B cell (primary cell): ENCODE results near the gene C16orf54.

Source experiments
- EZH2 ChIP-seq: IDR thresholded peaks from 2 replicates; pipeline ENCODE4 v1.6.1; 2012; ENCODE audit warnings: borderline replicate concordance, low read depth, mild to moderate bottlenecking, moderate library complexity, low read length; ENCODE audit not compliant: insufficient read depth, poor library complexity, severe bottlenecking
- TF ChIP-seq, protein P1 (sequence below): fragments of 200-600 bp; IDR thresholded peaks from one replicate; pipeline ENCODE4 v1.8.0; 2022; ENCODE audit warnings: antibody characterized with exemption, mild to moderate bottlenecking

DNA sequence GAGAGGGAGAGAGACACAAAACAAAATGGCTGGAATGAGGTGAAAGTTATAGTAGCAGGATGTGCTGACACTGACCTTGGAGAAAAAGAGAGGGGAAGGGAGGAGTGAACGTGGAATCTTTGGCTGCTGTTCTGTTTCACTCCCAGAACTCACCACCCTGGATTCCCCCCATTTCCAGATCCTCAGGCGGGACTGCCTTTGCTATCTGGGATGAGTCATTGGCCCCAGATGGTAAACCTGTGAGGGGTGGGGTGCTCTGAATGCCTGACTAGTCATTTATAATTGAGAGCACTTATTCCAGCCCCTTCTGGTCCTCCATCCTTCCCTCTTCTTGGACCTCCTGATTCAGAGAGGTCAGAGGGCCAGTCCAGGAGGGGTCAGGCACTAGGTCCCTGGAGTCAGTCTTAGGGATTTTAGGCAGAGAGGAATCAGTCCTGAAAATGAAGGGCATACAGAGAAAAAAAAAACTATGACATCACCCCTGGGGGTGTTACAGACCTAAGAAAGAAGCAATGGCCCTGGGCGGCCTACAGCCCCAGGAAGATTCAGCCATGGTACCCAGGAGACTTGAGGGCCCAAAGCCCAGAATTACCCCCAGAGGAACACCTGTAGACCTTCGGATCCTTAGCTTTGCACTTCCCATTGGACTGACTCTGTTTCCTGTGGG is 30.1 kb upstream of the C16orf54 start:
- TF ChIP-seq, protein P1, sequence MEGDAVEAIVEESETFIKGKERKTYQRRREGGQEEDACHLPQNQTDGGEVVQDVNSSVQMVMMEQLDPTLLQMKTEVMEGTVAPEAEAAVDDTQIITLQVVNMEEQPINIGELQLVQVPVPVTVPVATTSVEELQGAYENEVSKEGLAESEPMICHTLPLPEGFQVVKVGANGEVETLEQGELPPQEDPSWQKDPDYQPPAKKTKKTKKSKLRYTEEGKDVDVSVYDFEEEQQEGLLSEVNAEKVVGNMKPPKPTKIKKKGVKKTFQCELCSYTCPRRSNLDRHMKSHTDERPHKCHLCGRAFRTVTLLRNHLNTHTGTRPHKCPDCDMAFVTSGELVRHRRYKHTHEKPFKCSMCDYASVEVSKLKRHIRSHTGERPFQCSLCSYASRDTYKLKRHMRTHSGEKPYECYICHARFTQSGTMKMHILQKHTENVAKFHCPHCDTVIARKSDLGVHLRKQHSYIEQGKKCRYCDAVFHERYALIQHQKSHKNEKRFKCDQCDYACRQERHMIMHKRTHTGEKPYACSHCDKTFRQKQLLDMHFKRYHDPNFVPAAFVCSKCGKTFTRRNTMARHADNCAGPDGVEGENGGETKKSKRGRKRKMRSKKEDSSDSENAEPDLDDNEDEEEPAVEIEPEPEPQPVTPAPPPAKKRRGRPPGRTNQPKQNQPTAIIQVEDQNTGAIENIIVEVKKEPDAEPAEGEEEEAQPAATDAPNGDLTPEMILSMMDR: no peak
- no peak for TF ChIP-seq EZH2
